PFSK-1 (cell line): ENCODE results near the gene STARD13.

Experiments
- POLR2AphosphoS5 ChIP-seq: IDR thresholded peaks from 2 replicates; pipeline ENCODE4 v1.6.1; 2012; ENCODE audit warnings: low read depth, mild to moderate bottlenecking, control low read depth, low read length, moderate library complexity
- REST ChIP-seq, 2 experiments: IDR thresholded peaks; 2 replicates each; pipeline versions ENCODE4 v1.6.1 to v1.8.0; 2011 to 2012; ENCODE audit warnings: low read depth in 2 of 2, low read length in 2 of 2, control low read depth in 1 of 2, inconsistent platforms in 1 of 2, mild to moderate bottlenecking in 1 of 2, moderate library complexity in 1 of 2; ENCODE audit not compliant: insufficient read depth in 1 of 2

DNA sequence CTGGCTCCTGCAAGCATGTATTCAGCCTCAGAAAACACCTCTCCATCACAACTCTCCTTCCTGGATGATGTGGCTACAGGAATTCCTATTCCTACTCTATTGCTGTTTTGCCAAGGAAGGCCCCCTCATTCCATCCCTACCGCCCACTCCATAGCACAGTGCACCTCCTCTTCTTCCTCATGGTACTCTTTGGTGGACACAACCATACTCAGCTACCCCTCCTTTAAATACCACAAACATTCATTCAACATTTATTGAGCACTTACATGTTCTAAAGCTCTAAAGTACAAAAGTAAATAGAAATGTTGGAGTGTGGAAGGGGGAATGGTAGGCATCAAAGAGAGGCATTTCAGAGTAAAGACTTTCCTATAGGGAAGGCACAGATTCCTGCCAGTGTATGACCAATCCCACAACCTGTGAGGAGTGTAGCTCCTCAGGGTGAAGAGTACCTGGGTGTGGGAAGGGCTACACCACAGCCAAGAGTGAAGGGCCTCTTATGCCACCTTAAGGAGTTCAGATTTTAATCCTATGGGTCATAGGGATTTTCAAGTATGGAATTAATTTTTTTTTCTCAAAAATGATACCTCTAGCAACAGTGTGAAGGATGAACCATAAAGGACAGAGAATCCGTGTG is 42.5 kb downstream of the STARD13 start:
- TF ChIP-seq POLR2AphosphoS5, result no peak
- TF ChIP-seq REST (IDR thresholded peaks at IDR 0.05; ENCODE audit: insufficient read depth in 1 of 2, low read depth in 2 of 2, low read length in 2 of 2), result no peak
